OCI-LY3 (cell line): ENCODE results near the gene SWSAP1.
"Not testable (repeated sequence)": the region's sequence is repeated elsewhere in the genome, so short reads cannot be mapped to it uniquely, and the experiment has no call there.

Experiments used
- H2AFZ ChIP-seq: fragments of 200-600, 300-600 bp; shearing (Covaris generic); 2 replicates; pipeline ENCODE4 v1.6.0; 2014; ENCODE audit warnings: antibody characterized with exemption, low read depth, low read length
- H3K27ac ChIP-seq: fragments of 200-600, 300-600 bp; sonication (generic); 2 replicates; pipeline ENCODE4 v1.5.1; 2014; ENCODE audit warnings: mild to moderate bottlenecking, low read length, moderate library complexity, mixed read lengths
- H3K27me3 ChIP-seq: fragments of 200-600, 300-600 bp; sonication (generic); 2 replicates; pipeline ENCODE4 v1.6.1; 2014; ENCODE audit warnings: low read depth, low read length, mixed read lengths
- H3K36me3 ChIP-seq: fragments of 200-600, 300-600 bp; sonication (generic); replicated peaks from 2 replicates; pipeline ENCODE3; 2014; ENCODE audit warnings: low read depth, low read length, mixed read lengths
- H3K4me1 ChIP-seq: fragments of 300-600, 200-600 bp; sonication (generic); 2 replicates; pipeline ENCODE4 v1.6.1; 2014; ENCODE audit warnings: low read length, mixed read lengths
- H3K4me2 ChIP-seq: fragments of 200-600, 300-600 bp; sonication (generic); 2 replicates; pipeline ENCODE4 v1.6.1; 2014; ENCODE audit warnings: low read length, mixed read lengths
- H3K4me3 ChIP-seq: fragments of 300-600, 200-600 bp; sonication (generic); 2 replicates; pipeline ENCODE4 v1.5.1; 2014; ENCODE audit warnings: antibody characterized with exemption, mild to moderate bottlenecking, low read length, moderate library complexity
- H3K79me2 ChIP-seq: fragments of 300-600, 200-600 bp; shearing (Covaris generic); 2 replicates; pipeline ENCODE4 v1.6.1; 2014; ENCODE audit warnings: mild to moderate bottlenecking, low read length, mixed read lengths
- H3K9ac ChIP-seq: fragments of 300-600, 200-600 bp; shearing (Covaris generic); 2 replicates; pipeline ENCODE4 v1.6.0; 2014; ENCODE audit warnings: mild to moderate bottlenecking, low read length, moderate library complexity
- H3K9me3 ChIP-seq: fragments of 200-600, 300-600 bp; shearing (Covaris generic); 2 replicates; pipeline ENCODE4 v1.6.1; 2014; ENCODE audit warnings: low read length, mixed read lengths; ENCODE audit not compliant: insufficient read depth
- H4K20me1 ChIP-seq: fragments of 200-600, 300-600 bp; sonication (generic); 2 replicates; pipeline ENCODE4 v1.6.1; 2016; ENCODE audit warnings: low read length, mixed read lengths; ENCODE audit not compliant: insufficient read depth
- EZH2phosphoT487 ChIP-seq: fragments of 200-600 bp; shearing (Covaris generic); IDR thresholded peaks from 2 replicates; pipeline ENCODE4 v1.6.1; 2018; ENCODE audit warnings: antibody characterized with exemption, mixed run types, low read depth
- TF ChIP-seq, protein P1 (sequence below): fragments of 200-600, 300-600 bp; sonication (generic); IDR thresholded peaks from 2 replicates; pipeline ENCODE4 v1.5.1; 2014; ENCODE audit warnings: antibody characterized with exemption, low read length, low read depth

The SWSAP1 gene

DNA sequence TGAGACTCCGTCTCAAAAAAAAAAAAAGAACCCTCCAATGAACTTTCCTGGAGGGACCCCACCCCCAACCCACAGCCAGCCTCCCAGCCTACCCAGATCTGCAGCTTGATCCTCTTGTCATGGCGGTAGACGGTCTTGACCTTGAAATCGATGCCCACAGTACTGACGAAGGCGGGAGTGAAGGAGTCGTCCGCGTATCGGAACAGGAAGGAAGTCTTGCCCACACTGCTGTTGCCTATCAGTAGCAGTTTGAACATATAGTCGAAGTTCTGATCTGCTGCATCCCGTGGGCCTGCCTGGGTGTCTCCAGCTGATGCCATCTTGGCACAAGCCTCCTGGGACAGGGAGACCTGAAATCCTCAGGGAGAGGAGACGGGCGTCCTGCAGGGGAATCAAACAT, 37.4 kb upstream of the SWSAP1 start:
- Histone ChIP-seq H3K27ac (no peak overlapping the region), H3K27me3 (no peaks in the 10 kb centered on the region), H3K79me2 (no peaks in the 10 kb centered on the region), H3K9ac (no peak overlapping the region), H3K9me3 (no peaks in the 10 kb centered on the region), H3K4me1 (peaks cover 3% of the 10 kb centered on the region), H3K36me3 (peaks cover 16% of the 10 kb centered on the region), H4K20me1 (no peaks in the 10 kb centered on the region), H2AFZ (no peak overlapping the region), H3K4me2 (no peak overlapping the region), H3K4me3 (no peak overlapping the region)
- no peak for TF ChIP-seq EZH2phosphoT487
- TF ChIP-seq, protein P1, sequence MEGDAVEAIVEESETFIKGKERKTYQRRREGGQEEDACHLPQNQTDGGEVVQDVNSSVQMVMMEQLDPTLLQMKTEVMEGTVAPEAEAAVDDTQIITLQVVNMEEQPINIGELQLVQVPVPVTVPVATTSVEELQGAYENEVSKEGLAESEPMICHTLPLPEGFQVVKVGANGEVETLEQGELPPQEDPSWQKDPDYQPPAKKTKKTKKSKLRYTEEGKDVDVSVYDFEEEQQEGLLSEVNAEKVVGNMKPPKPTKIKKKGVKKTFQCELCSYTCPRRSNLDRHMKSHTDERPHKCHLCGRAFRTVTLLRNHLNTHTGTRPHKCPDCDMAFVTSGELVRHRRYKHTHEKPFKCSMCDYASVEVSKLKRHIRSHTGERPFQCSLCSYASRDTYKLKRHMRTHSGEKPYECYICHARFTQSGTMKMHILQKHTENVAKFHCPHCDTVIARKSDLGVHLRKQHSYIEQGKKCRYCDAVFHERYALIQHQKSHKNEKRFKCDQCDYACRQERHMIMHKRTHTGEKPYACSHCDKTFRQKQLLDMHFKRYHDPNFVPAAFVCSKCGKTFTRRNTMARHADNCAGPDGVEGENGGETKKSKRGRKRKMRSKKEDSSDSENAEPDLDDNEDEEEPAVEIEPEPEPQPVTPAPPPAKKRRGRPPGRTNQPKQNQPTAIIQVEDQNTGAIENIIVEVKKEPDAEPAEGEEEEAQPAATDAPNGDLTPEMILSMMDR = no peak

DNA sequence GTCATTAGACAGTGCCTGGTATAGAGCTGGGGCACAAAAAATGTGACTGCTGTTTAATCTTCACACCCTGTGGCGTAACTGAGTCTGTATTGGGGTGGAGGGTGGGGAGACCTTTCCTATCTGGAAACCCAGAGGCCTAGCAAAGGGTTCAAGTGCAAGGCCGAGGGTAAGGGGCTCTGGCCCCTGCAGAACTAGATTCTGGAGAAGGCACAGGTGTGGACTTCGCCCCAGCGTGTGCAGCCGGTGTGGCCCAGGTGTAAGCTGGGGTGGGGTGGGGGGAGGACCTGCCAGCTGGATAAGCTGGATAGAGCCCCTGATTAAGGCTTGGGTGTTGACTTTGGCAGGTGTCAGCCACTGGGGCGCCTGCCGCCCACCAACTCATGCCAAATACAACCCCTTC, 36.3 kb upstream of the SWSAP1 start:
- no peak overlapping the region for H3K9ac ChIP-seq
- no peak overlapping the region for H2AFZ ChIP-seq
- no peak overlapping the region for H3K4me3 ChIP-seq
- H3K4me1 ChIP-seq = peaks cover 3% of the 10 kb centered on the region
- no peak for TF ChIP-seq EZH2phosphoT487
- TF ChIP-seq, protein P1 = no peak
- no peaks in the 10 kb centered on the region for H3K79me2 ChIP-seq
- no peaks in the 10 kb centered on the region for H4K20me1 ChIP-seq
- peaks cover 14% of the 10 kb centered on the region for H3K36me3 ChIP-seq
- no peak overlapping the region for H3K4me2 ChIP-seq
- no peaks in the 10 kb centered on the region for H3K9me3 ChIP-seq
- no peak overlapping the region for H3K27ac ChIP-seq
- H3K27me3 ChIP-seq = no peaks in the 10 kb centered on the region

DNA sequence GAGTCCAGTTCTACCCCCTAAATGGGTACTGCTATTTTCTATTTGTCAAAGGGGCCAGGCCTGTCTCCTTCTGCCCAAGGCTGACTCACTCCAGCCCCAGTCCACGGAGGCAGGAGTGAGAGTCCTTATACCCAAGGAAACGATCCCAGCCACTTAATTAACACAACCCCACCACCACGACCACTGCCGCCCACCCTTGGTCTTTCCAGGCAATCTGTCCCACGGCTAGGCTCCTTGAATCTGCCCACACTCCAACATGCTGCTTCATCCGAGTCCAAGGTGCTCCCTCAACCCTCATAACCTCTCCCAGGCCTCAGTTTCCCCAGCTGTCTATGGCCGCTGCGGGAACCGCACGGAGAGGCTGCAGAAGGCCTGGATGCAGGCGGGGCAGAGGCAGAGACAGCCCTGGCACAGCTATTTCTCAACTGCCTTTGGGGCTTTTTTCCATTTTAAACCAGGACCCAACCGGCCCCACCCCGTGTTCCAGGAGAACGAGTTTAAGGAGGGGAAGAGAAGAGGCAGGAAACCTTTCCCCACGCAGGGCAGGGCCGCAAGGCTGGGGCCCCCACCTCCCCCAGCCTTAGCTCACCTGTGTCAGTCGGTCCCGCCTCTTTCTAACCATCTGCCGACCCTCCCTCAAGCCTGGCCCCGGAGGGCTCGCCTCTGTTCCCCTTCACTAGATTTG, 35.8 kb upstream of the SWSAP1 start:
- H3K4me2 ChIP-seq = peak overlapping the region; percentile 76
- H3K4me3 ChIP-seq = peak overlapping the region; percentile 82
- peak overlapping the region; percentile 69; the same call in 1 of the 2 replicates for H2AFZ ChIP-seq
- H3K27me3 ChIP-seq = no peaks in the 10 kb centered on the region
- peaks cover 14% of the 10 kb centered on the region for H3K36me3 ChIP-seq
- no peak for TF ChIP-seq EZH2phosphoT487
- TF ChIP-seq, protein P1 = no peak
- H4K20me1 ChIP-seq = no peaks in the 10 kb centered on the region
- H3K9ac ChIP-seq = peak overlapping the region; percentile 74
- no peaks in the 10 kb centered on the region for H3K9me3 ChIP-seq
- H3K4me1 ChIP-seq = peaks cover 3% of the 10 kb centered on the region
- no peaks in the 10 kb centered on the region for H3K79me2 ChIP-seq
- no peak overlapping the region for H3K27ac ChIP-seq

DNA sequence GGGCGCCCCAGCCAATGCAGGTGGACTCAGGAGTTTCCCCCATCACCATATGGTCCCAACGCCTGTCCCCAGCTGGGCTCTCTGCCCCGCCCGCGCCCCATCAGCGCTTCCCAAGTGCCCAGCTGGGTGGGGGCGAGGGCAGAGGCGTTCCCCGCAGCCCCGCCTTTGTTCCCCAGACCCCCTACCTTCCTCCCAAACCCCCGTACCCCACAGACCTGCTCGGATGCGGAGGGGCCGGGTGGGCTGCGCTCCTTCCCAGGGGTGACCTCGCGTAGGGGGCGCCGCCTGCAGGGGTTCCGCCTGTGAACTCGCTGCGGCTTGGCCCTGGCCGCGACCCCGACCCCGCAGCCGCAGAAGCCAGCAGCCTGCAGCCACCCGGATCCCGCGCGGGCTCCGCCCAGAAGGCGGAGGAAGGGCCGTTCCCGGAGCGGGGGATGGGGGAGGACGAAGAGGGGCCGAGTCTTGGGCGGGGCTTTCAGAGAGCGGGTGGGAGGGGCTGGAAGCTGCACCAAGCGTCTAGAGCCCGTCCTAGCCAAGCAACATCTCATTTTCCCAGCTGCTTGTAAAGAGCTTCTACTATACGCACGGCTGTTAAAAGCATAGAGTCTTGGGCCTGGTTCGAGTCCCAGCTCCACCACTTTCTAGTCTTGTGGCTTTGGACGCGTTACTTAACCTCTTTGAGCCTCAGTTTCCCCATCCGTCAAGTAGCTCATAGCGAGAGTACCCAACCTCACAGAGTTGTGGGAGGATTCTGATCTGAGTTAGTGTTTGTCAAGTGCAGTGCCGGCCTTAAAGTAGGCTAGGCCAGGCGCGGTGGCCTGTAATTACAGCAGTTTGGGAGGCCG, 35.0 kb upstream of the SWSAP1 start, which contains the start of gene RAB3D:
RAB3D (minus strand) TSS at position 404 of the 845 bp plus-strand sequence. CDS start 2,258 bp downstream, outside the sequence.
- Histone ChIP-seq H3K27me3 (no peaks in the 10 kb centered on the region), H3K4me2 (peak within 1 kb of the TSS; percentile 76), H4K20me1 (no peaks in the 10 kb centered on the region), H2AFZ (peak within 1 kb of the TSS; percentile 72), H3K79me2 (no peaks in the 10 kb centered on the region), H3K27ac (no peak within 1 kb of the TSS), H3K4me1 (peaks cover 3% of the 10 kb centered on the region), H3K9me3 (no peaks in the 10 kb centered on the region), H3K4me3 (peak within 1 kb of the TSS; percentile 82), H3K9ac (peak within 1 kb of the TSS; percentile 74), H3K36me3 (peaks cover 14% of the 10 kb centered on the region)
- TF ChIP-seq EZH2phosphoT487 = no peak
- TF ChIP-seq, protein P1 = no peak

DNA sequence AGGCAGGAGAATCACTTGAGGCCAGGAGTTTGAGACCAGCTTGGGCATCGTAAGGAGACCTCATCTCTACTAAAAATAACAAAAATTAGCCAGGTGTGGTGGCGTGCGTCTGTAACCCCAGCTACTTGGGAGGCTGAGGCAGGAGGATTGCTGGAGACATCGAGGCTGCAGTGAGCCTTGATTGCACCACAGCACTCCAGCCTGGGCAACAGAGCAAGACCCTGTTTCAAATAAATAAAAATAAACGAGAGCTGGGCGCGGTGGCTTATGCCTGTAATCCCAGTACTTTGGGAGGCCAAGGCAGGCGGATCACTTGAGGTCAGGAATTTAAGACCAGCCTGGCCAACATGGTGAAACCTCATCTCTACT, 34.4 kb upstream of the SWSAP1 start:
- Histone ChIP-seq H3K9ac (peak overlapping the region; percentile 21; the same call in 1 of the 2 replicates), H3K4me3 (peak overlapping the region; percentile 82), H2AFZ (peak overlapping the region; percentile 72), H3K36me3 (peaks cover 12% of the 10 kb centered on the region), H3K4me2 (peak overlapping the region; percentile 76)
- not testable (repeated sequence) for H3K79me2 ChIP-seq, H4K20me1 ChIP-seq, H3K4me1 ChIP-seq, H3K9me3 ChIP-seq, H3K27ac ChIP-seq, H3K27me3 ChIP-seq
